Activated CD4-positive, CD25-positive, alpha-beta regulatory T cell (primary cell): Measurements from ENCODE around the gene TSPAN6.

Source experiments
- DNase-seq, 4 experiments: peaks; one replicate each; lab custom pipeline; 2025; lab: John Stamatoyannopoulos, UW

Gene TSPAN6

GRCh38 chrX:100647739-100648138 is 11.1 kb upstream of the TSPAN6 start:
- no peak for DNase-seq

- no peak for DNase-seq
Observed at GRCh38 chrX:100647095-100647494, 10.5 kb upstream of the TSPAN6 start.

GRCh38 chrX:100645106-100645505 is 8.5 kb upstream of the TSPAN6 start:
- no peak for DNase-seq

- no peak for DNase-seq
Observed at GRCh38 chrX:100643956-100644860, 7.6 kb upstream of the TSPAN6 start, which contains the start of gene SRPX2. TSS of gene SRPX2 (plus strand) at chrX:100644199. CDS start at chrX:100646323, 2,124 bp downstream.

GRCh38 chrX:100643212-100643611 is 6.6 kb upstream of the TSPAN6 start:
- no peak for DNase-seq

- no peak for DNase-seq
Observed at GRCh38 chrX:100642290-100642689, 5.7 kb upstream of the TSPAN6 start.

- DNase-seq = no peak
Observed at GRCh38 chrX:100635989-100636320, 651 bp downstream of the TSPAN6 start.

- no peak for DNase-seq
Observed at GRCh38 chrX:100635040-100635439, 1.6 kb downstream of the TSPAN6 start.

- DNase-seq = no peak
Observed at GRCh38 chrX:100625985-100626491, 10.6 kb downstream of the TSPAN6 start.

GRCh38 chrX:100623001-100623400 is 13.6 kb downstream of the TSPAN6 start:
- no peak for DNase-seq

GRCh38 chrX:100615005-100615404 is 21.6 kb downstream of the TSPAN6 start:
- no peak for DNase-seq

- DNase-seq = no peak
Observed at GRCh38 chrX:100611951-100612350, 24.7 kb downstream of the TSPAN6 start.

- DNase-seq = no peak
Observed at GRCh38 chrX:100609591-100609990, 27.0 kb downstream of the TSPAN6 start.

- no peak for DNase-seq
Observed at GRCh38 chrX:100606753-100607152, 29.9 kb downstream of the TSPAN6 start.

GRCh38 chrX:100600758-100601157 is 35.8 kb downstream of the TSPAN6 start:
- no peak for DNase-seq

- DNase-seq = no peak
Observed at GRCh38 chrX:100600340-100600739, 36.3 kb downstream of the TSPAN6 start.

- DNase-seq = no peak
Observed at GRCh38 chrX:100599456-100599855, 37.1 kb downstream of the TSPAN6 start.

GRCh38 chrX:100596601-100597000 is 40.0 kb downstream of the TSPAN6 start:
- no peak for DNase-seq

- no peak for DNase-seq
Observed at GRCh38 chrX:100593581-100593980, 43.0 kb downstream of the TSPAN6 start.

- no peak for DNase-seq
Observed at GRCh38 chrX:100593126-100593525, 43.5 kb downstream of the TSPAN6 start.

- DNase-seq = no peak
Observed at GRCh38 chrX:100591256-100592051, 45.2 kb downstream of the TSPAN6 start.

- no peak for DNase-seq
Observed at GRCh38 chrX:100587861-100588260, 48.7 kb downstream of the TSPAN6 start.

GRCh38 chrX:100586747-100587146 is 49.9 kb downstream of the TSPAN6 start:
- DNase-seq = no peak
